Erythroblast (primary cell): ENCODE measurements around the gene PISD.
"Not testable (repeated sequence)": the region's sequence is repeated elsewhere in the genome, so short reads cannot be mapped to it uniquely, and the experiment has no call there.

Source experiments
- DNase-seq, 2 experiments: peaks; one replicate each; lab custom pipeline; 2025; lab: John Stamatoyannopoulos, UW
- GATA1 ChIP-seq: IDR thresholded peaks from 2 replicates; pipeline ENCODE4 v1.6.1; 2011; ENCODE audit warnings: low read depth, mild to moderate bottlenecking, control low read depth, low read length, moderate library complexity
- POLR2A ChIP-seq: IDR thresholded peaks from 2 replicates; pipeline ENCODE4 v1.6.1; 2011; ENCODE audit warnings: mild to moderate bottlenecking, low read length

The PISD gene

DNA sequence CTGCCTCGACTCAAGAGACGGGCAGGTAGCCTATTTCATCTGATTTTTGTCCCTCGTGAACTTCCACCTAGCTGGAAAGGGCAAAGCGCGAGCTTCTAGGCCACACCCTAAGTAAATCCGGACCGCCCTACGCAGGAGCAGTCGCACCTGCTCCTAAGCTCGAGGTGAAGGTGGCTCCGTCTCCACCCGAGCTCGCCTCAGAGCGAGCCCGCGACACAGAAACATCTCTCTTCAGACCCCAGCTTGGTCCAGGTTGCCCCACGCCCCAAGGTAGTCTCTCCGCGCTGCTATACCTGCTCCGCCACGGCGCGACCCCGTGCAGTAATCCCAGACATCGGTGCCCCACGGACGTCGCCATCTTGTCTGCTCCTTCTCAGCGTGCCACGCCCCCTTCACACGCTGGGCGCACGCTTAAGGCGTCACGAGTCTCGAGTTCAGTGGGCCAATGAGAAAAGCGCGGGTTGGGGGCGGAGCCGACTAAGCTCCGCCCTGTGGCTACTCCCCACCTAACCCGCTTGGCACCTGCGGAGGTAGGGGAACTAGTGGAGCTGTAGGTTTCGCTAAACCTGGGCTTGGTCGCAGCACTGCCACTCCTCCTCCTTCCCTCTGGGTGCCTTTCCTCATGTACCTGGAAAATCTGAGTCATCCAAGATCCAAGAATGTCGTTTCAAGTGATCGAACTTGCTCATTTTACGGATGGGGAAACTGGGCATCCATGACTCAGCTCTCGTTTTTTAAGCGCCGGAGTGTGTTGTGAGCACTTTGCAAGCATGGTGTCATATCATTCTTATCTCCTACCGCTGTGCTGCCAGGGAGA, at the start of gene PISD:
Gene PISD, minus strand, starts transcription at position 365 of the 817 bp plus-strand sequence. Its CDS starts 7 bp downstream, at position 358.
- peak; percentile 95 for TF ChIP-seq POLR2A
- no peak for TF ChIP-seq GATA1
- DNase-seq, result peak; percentile 97 to 98

DNA sequence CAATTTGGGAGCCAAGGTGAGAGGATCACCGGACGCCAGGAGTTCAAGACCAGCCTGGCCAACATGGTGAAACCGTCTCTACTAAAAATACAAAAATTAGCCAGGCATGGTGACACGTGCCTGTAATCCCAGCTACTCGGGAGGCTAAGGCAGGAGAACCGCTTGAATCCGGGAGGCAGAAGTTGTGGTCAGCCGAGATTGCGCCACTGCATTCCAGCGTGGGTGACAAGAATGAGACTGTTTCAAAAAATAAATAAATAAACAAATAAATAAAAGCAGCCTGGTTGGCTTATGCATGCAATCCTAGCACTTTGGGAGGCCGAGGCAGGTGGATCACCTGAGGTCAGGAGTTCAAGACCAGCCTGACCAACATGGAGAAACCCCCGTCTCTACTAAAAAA, 49.2 kb upstream of the PISD start:
- not testable (repeated sequence) for DNase-seq

GRCh38 chr22:31707519-31707918, 45.5 kb upstream of the PISD start:
- no peak for TF ChIP-seq POLR2A
- TF ChIP-seq GATA1, result no peak
- no peak for DNase-seq

DNA sequence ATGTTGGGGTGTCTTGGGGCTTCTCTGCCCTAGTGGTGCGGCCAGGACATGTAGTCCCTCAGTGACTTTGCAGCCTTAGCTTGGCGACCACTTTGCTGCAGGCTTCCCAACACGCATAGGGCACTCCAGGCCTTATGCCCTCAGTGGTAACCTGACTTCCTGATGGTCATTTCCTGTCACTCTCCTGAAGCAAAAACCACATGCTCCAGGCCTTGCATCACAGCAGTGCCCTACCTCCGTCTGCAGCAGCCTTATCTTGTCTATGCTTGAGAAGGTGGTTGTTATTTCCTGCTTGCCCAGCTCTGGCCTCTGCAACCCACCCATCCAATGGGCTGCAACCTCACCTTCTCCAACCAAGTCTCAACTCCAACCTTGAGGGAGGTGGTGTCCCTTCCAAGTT, 33.4 kb upstream of the PISD start:
- DNase-seq, result no peak
- TF ChIP-seq POLR2A, result no peak
- no peak for TF ChIP-seq GATA1

- DNase-seq, result not testable (repeated sequence)
These were observed 32.0 kb upstream of the PISD start for GRCh38 chr22:31694046-31694445.

- no peak for DNase-seq
- TF ChIP-seq POLR2A, result no peak
- no peak for TF ChIP-seq GATA1
These were observed 30.3 kb upstream of the PISD start for GRCh38 chr22:31692186-31692886.

DNA sequence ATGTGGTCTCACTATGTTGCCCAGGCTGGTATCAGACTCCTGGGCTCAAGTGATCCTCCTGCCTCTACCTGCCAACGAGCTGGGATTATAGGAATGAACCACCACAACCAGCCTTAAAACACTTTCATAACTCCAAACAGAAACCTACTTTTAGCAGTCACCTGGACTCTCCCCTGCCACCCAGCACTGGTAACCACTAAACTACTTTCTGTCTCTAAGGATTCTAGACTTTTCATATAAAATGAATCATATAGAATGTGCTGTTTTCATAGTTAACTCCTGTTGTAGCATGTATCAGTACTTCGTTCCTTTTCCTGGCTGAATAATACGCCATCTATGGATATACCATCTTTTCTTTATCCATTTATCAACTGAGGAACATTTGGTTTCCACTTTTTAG, 29.4 kb upstream of the PISD start:
- TF ChIP-seq GATA1 (no peak), POLR2A (no peak)
- no peak for DNase-seq

GRCh38 chr22:31683181-31684105, 21.4 kb upstream of the PISD start:
- DNase-seq, result no peak
- TF ChIP-seq GATA1, result no peak
- TF ChIP-seq POLR2A, result no peak

- DNase-seq, result no peak
- TF ChIP-seq GATA1 (no peak), POLR2A (no peak)
These were observed 20.7 kb upstream of the PISD start for GRCh38 chr22:31682751-31683150.

DNA sequence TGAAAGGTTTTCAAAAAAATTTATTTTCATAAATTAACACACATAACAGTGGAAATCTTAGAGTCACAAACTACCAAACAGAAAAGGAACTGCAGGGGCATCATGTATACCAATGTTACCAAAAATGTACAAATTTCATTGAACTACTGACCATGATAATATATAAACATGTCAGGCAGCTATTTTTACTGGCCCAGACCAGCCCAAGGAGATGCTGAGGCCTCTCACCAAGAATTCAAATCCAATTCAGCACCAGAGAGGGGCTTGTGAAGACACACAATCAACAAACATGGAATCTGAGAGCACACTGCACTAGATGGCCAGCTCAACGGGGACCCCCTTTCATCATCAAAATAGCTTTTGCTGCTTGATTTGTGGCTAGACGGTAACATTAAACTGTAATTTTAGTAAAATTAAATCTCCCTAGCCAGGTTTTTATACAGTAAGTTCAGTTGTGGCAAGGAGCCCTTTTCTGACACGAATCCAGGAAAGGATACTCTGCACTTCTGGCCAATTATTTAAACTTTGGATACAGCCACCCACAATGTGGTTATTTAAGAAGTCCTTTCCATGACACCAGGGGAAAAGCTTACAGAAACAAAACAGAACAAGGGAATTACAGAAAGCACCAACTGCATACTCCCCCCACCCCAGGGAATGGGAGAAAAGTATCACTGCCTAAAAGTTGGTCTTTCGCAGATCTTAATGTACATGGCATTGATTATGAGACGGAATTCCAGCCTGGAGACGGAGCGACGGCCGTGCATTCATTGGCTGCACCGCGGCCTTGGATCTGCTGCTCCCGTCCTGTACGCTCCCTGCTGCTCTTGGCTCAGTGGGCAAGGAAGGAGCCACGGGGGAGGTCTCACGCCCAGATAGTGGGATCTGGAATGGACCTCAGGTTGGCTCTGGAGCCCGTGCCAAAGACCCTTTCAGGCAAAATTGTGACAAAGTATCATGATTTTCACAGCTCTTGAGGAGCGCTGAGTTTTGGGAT, 19.6 kb upstream of the PISD start:
- DNase-seq, result no peak
- TF ChIP-seq GATA1 (no peak), POLR2A (no peak)

DNA sequence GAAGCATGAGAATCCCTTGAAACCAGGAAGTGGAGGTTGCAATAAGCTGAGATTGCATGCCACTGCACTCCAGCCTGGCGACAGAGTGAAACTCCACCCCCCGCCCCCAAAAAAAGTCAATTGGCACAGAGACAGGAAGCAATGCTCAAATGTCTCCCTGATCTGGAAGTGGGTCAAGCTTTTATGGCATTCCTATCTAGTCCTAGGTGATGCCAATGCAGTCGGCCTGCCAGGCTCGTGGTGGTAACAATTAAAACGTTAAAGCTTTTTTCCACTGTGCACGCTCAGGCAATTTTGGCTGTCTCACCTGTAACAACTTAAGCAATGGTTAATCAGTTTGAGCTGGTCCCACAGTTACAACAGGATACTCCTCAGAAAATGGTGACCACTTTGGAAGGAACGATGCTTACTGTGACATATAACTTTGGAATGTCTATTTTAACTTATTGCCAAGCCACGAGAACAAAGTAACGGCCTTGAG, 18.9 kb upstream of the PISD start:
- DNase-seq, result no peak
- no peak for TF ChIP-seq POLR2A
- TF ChIP-seq GATA1, result no peak

GRCh38 chr22:31678748-31679147, 16.7 kb upstream of the PISD start:
- no peak for DNase-seq
- no peak for TF ChIP-seq GATA1
- no peak for TF ChIP-seq POLR2A
